Brain pericyte (primary cell): ENCODE results near the gene BRF1.

Experiments
- DNase-seq: peaks from one replicate; pipeline ENCODE4 v3.0.0-alpha.2; 2012; ENCODE audit warnings: low read depth, low spot score

BRF1 gene

DNA sequence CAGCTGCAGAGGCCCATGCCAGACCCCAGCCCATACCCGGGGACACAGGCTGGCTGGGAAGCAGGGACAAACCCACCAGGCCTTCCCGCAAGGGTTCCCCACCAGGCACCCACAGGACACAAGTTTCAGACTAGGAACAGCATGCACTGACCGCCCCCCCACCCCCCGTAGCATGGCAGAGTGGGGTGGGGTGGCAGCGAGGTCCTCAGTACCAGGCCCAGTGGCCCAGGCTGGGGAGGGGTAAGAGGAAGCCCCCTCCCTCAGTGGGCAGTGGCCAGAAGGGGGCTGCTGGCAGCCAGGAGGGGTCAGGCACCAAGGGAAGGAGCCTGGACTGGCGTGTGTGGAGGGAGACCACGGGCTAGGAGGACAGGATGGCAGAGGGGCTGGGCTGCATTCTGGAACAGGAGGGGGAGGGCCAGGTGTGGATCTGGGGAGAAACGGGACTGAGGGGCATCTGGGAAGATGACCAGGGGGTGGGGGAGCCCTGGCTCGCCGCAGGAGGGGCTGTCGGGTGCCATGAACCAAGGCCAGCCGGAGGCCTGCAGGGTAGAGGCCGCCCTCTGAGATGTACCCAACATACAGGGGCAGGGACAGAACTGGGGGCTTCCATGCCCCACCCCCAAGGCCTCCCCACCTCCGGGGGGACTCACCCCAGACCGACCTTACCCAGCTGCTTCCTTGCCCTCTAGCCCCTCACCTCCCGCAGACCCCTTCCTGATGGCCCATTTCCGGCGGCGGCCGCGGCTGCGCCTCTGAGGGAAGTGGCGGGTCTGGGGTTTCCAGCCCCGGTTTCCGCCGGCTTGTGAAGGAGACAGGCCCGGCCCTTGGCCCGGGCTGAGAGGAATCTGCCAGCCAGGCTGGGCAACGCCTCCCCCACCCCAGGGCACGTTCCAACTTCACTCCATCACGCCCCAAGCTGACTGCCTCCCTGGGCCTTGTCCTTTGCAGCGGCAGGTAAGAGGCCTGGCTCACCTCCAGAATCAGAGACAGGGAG, 126.6 kb downstream of the BRF1 start:
- no peak for DNase-seq

DNA sequence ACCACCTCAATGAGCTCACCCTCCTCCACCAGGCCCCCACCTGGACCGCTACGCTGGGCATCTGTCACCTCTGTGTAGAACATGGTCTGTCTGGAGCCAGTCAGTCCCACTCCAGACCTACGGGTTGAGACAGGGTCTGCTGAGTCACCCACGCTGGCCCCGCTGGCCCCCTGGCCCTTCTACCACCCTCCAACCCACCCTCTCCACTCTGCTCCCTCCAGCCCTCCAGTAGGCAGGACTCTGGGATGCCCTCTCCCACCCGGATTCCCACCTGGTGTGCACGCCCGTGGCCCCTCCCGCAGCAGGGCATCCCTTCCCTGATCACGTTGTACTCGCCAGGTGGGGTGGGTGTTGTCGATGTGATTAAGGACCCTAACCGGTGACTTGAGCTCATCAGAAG, 127.7 kb downstream of the BRF1 start:
- DNase-seq, result no peak

DNA sequence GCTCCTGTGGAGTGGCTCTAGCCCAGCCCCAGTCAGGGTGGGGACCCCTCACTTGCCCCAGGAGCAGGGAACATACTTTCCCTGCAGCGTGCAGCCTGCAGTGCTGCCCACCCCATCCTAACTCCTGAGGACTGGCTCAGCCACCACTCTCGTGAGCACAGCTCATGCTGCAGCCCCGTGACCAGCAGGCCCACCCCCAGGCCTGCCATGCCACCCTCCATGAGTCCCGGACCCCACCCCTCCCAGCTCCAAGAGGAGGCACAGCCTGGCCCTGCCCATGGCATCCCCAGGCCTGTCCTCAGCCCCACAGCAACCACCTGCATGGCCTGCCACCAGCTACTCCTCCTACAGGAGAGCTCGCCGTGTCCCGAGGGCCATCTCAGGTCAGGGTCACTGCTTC, 128.3 kb downstream of the BRF1 start:
- no peak for DNase-seq

DNA sequence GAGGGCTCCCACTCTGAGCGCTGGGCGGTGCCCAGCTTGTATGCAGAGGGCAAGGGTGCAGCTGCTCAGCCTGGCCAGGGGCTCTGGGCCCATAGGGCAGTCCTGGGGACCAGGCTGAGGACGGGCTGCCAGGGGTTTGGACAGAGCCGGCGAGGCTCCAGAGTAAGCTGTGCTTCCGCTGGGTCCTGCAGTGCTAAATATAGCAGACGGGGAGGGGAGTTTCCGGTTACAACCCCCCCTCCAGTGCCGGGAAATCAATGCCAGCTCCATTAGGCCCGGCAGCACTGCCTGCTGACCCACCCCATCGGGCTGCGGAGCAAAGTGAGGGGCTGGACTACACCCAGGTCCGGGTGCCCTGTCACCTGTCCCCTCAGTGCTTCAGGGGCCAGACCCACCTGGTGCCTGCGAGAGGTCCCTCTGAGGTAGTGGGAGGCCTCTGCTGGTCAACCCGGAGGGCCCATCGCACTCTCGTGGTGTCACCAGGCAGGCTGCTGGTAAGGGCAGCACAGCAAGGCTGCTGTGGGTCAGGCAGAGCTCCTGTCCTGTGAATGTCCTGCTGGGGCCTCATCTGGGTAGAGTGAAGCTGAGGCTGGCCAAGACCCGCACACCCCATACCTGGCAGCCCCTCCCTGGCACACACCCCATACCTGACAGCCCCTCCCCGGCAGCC, 129.7 kb downstream of the BRF1 start:
- DNase-seq, result no peak

DNA sequence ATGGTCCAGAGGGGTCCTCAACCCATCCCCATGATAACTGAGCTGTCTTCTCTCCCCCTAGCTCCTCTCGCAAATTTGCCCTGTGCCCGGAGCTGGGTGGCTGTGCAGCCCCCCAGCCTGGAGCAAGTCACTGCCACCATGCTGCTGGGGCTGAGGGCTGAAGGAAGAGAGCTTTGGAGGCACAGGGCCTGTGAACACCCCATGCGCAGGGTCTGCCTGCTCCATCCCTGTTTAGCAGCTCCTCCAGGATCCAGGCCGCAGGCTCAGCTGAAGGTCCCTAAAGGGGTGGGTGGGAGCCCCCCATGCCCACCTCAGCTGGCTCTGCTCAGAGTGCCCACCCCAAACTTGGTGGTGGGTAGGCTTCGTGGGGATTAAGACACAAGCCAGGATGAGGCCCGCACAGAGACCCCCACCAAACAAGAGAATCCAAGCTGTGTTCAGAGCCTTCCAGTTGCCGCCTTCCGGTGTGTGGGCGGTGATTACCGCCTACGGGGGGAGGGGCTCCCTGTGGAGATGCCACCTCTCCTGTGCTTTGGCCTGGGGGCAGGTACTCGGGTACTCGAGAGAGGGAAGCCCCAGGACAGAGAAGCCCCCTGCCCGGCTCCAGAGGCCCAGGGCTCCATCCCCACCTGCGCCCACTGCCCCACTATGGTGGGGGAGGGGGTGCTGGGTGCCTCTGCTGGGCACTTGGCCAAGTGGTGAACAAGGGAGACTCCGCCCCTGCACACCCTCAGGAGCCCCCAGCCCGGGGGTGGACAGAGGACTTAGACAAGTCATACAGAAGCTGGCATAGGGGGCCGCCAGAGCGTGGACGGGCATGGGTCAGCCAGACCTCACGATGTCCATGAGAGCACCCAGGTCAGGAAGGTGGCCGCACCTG, 130.8 kb downstream of the BRF1 start:
- DNase-seq, result no peak

DNA sequence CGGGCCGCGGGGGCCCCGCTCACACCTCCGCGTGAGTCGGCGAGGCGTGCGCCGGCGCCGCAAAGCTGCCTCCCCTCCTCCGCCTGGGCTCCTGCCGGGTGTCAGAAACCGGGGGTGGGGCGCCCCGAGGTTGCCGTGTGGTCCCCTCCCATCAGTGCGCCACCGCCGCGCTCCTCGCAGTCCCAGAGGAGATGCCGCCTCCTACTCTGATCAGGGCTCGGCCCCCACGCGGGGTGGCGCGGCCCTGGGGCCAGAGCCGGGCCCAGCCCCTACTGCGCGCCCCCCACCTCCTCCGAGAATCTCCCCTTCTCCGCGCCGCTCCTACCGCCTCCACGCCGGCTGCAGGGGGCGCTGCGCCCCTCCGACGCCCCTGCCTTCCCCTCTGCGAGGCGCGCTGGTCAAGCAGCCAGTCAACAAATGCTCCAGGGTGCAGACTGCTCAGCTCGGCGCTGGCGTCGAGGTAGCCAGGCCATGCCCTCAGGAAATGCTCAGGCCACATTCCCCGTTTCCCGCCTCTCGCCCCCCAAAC, 131.8 kb downstream of the BRF1 start:
- no peak for DNase-seq

DNA sequence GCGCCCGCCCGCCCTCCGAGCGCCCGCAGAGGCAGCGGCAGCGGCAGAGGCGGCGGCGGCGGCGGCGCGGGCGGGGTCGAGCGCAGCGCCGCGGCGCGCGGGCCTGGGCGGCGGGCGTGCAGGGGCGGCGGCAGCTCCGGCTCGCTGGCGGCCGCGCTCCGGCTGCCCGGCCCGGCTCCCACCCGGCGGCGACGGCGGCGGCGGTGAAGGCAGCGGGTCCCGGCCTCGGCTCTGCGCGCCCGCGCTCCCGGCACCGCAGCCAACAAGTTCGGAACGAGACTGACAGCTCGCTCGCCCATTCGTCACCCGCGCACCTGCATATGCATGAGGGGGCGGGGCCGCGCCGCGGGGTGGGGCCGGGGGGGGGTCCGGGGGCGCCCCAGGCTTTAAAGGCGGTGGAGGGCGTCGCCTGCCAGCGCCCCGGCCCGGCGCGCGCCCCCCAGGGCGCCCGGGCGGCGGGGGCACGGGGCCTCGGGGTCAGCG, 132.3 kb downstream of the BRF1 start, which contains the start of gene JAG2:
JAG2 (minus strand) TSS at position 281 of the 483 bp plus-strand sequence. CDS start 356 bp downstream, outside the sequence.
- DNase-seq, result no peak

DNA sequence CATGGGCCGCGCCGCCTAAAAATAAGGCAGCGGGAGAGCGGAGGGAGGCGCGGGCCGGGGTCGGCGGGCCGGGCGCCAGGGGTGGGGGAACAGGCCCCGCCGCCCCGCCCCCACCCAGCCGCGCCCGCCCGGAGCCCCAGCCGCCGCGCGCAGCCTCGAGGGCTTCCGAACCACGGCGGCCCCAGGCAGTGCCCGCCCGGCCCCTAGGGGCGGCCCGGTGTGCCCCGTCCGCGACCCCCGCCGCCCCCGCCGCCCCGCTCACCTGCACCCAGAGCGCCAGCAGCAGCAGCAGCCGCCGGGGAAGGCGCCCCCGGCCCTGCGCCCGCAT, 132.7 kb downstream of the BRF1 start:
- no peak for DNase-seq

DNA sequence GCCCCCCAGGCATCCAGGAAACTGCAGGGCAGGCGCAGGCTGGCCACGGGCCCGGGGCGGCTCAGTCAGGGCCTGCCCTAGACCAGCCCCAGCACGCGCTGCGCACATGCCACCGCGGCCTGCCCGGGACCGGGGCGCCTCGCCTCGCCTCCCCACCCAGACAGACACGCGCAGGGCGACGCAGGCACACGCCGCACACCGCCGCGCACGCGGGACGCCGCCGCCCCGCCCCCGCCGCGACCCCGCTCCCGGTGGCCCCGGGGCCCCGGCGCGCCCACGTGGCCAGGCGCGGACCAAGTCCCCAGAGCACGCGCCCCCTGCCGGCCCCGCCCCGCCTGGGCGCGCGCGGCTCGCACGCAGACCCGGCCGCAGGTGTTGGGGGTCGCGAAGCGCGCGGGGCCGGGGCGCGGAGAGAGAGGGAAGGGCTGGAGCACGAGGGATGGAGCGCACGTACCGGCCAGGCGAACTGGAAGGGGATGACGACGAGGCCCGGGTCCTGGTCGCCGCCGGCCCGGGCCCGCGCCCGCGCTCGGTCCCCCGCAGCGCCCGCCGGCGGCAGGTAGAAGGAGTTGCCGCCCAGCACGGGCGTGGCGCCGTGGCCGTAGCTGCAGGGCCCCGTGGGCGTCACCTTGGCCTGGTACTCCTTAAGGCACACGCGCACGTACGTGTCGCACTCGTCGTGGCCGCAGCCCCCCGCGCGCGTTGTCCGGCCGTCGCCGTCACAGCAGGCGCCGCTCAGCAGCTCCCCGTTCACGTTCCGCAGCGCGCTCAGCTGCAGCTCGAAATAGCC, 133.3 kb downstream of the BRF1 start:
- DNase-seq, result no peak

DNA sequence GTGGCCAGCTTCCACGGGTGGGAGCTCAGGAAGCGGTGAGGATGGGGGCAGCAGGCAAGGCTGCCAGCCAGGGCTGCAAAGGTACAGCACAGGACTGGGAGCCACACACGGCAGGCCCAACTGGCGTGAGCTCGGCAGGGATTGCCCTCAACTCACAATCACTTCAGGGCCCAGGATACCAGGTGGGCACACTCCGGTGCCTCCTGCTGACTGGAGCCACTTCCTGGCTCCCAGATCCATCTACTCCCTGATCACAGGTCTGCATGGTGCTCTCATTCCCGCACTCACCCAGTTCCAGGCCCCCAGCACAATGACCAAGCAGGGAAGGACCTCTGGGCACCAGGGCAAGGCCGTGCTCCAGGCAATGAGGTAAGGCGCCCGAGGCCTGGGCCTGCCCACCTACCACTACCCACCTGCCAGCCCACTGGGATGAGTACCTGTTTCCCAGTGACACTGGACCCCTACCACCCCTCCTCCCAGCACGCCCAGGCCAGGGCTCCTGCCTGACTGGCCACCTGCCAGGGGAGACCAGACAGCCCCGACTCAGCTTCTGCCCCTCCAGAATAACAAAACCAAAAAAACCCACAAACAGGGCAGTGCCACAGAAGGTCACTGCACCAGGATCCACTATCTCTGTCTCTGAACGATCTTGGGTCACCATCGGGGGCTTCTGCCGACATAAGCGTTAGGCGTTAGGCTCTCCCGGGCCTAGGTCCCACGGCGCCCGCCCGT, 134.1 kb downstream of the BRF1 start:
- DNase-seq, result no peak

DNA sequence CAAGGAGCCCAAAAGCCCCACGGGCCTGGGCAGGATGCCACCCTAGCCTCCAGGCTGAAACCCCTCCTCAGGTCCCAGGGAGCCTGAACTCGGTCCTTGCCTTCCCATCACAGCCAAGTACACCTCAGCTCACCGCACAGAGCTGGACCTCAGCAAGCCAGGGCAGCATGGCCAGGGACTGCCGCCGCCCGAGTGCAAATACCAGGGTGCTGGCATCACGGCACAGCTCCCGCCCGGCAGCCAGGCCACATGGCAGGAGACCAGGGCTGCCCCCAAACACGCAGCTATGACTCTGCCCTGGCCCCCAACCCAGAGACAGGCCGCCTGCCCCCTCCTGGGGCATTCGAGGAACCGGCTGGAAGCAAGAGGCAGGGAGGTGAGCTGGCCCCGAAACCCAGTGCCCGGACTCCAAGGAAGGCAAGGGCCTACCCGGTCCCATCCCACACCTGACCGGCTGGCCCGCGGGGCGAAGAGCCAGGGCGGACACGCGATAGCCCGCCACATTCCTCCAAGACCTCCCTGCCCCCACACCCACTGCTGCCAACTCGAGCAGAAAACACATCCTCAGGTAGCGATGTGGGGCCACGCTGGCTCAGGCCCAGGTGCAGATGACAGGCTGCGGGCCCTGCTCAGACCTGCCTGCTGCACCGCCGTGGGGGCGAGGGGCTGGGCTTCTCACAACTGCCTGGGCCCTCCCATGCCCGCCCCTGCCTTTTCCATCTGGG, 134.9 kb downstream of the BRF1 start:
- no peak for DNase-seq

DNA sequence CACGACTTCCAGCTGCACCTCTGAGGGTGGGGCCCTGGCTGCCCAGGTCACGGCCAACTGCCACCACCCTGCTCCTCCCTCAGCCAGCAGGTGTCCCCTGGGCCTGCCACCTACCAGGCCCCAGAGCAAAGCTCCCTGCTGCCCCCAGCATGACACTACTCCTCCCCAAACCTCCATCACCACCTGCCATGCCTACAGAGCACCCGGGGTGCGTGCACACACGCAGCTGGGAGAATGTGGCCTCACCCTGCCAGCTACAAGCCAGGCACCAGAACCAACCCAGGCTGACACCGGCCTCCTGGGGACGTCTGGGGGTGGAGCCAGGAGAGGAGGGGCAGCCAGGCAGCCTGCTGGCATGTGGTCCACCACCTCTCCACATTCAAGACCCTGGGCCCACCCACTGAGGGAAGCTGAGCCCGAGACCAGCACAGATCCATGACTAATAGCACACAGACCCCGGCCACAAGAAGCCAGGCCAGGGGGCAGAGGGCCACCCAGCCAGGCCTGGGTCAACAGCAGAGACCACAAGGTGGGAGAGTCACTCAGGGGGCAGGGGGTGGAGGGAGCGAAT, 135.6 kb downstream of the BRF1 start:
- no peak for DNase-seq

DNA sequence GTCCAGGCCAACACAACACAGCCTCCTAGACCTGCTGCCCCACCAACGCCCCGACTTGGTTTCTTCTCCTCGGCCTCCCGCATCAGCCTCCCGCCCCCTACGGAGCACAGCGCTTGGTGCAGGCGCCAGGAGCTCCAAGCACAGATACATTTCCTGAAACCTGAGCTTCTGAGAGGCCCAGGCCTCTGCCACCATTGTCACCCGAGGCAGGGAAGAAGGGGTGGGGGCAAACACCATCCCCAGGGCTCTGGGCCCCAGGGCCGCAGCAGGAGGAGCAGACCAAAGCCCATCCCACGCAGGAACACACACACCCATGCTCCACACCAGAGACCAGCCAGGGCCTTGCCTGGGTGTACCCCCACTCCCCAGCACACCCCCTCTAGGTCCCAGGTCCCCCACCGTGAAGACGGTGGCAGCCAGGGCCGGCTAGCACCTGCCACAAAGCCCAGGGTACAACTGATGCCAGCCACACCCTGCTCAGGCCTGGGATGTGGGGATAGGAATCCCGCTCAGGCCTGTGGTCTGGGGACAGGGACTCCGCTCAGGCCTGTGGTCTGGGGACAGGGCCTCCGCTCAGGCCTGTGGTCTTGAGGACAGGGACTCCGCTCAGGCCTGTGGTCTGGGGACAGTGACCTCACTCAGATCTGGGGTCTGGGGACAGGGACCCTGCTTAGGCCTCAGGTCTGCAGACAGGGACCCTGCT, 137.6 kb downstream of the BRF1 start:
- DNase-seq, result no peak

DNA sequence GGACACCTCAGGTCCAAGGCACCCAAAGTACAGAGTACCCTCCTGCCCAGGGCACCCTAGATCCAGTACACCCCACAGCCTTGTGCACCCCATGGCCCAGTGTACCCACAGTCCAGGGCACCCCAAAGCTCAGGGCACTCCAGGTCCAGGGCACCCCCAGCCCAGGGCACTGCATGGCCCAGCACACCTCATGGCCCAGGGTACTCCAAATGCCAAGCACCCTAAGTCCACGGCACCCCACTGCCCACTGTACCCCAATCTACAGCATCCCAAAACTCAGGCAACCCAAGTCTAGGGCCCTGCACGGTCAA, 138.2 kb downstream of the BRF1 start:
- DNase-seq, result no peak

DNA sequence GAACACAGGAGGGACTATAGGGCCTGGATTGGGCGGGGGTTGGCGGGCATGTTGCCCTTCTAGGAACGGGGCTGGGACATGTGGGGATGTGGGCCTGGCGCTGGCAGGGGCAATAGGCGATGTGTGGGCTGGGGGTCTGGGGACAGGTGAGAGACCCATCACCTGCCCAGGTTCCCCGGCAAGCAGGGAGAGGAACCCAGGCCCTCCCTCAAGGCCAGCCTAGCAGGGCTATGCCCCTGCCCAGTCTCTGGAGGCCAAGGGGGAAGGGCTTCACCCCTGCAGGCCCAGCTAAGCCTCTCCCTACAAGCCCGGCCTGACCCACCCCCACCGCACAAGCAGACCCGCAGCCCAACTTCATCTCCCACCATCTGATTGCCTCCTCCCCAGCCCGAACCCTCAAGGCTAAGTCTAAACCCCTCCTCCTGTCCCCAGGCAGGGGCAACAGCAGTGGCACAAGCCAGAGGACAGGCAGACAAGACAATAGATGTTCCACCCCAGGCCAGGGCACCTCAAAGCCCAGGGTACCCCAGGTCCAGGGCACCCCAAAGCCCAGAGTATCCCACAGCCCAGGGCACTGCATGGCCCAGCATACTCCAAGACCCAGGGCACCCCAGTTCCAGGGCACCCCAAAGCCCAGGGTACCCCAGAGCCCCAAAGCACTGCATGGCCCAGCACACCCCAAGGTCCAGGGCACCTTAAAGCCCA, 138.7 kb downstream of the BRF1 start:
- DNase-seq, result no peak

DNA sequence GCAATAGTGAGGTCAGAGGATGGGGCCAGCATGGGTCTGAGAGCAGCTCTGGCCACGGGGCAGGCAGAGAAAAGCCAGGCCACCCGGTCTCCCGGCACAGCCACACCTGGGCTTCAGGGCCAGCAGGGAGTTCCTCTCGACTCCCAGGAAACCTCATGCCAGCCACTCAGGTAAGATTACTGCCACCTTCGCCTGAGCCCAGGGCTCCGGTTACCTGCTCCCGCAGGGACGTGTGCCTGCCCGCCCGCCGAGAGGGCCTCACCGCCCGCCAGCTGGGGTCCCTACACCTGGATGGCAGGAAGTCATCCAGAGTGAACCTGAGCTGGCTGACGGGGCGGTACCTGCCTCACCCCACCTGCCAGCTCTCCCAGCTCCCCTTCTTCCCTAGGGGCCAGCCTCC, 139.5 kb downstream of the BRF1 start:
- no peak for DNase-seq

DNA sequence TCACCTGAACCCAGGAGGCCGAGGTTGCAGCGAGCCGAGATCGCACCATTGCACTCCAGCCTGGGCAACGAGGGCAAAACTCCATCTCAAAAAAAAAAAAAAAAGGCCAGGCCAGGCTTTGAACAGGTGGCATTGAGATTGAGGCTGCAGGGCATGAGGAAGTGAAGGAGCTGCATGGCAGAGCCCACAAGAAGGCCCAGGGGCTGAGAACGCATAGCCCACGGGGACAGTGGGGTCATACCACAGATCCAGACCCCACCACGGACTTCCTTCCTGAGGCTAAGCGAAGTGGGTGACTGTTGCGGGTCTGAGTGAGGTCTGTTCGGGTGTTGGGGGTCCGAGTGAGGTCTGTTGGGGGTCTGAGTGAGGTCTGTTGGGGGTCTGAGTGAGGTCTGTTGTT, 140.0 kb downstream of the BRF1 start:
- DNase-seq, result no peak

DNA sequence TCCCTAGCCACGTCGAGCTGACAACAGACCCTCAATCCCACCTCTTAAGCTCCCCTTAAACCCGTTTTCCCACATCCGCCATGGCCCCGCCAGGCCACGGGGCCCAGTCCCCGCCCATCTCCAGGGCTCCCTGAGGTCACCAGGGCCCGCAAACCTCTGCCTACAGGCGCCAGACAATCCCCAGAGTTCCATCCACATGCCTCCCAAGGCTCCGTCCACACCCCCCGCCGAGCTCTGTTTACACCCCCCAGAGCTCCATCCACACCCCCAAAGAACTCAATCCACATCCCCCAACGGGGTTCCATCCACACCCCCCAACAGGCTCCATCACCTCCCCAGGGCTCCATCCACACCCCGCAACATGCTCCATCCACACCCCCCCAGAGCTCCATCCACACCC, 141.5 kb downstream of the BRF1 start:
- no peak for DNase-seq
